ENCODE results near the gene CBFA2T3.

The CBFA2T3 gene

GRCh38 chr16:88973415-88974050 lies 3.5 kb downstream of the CBFA2T3 start:
- Histone ChIP-seq H3K27me3 (ENCODE audit: insufficient read depth, poor library complexity, severe bottlenecking) (no peaks in the 10 kb centered on the region), H3K27ac (replicated peaks) (no peak overlapping the region), H3K4me3 (replicated peaks; ENCODE audit: insufficient read depth, low read length) (no peak overlapping the region)
- DNase-seq (ENCODE audit: low read depth in 1 of 2, low spot score in 1 of 2), result no peak
- TF ChIP-seq CTCF (IDR thresholded peaks at IDR 0.05; ENCODE audit: insufficient read depth, low read length), result no peak
- no peak for TF ChIP-seq SPI1 (IDR thresholded peaks at IDR 0.05; ENCODE audit: borderline replicate concordance, low read depth)
- TF ChIP-seq REST (IDR thresholded peaks at IDR 0.05; ENCODE audit: insufficient replicate concordance, low read depth), result no peak
- no peak for TF ChIP-seq POLR2AphosphoS5 (IDR thresholded peaks at IDR 0.05; ENCODE audit: low read depth)
- TF ChIP-seq GABPA (IDR thresholded peaks at IDR 0.05; ENCODE audit: low read depth), result no peak

DNA sequence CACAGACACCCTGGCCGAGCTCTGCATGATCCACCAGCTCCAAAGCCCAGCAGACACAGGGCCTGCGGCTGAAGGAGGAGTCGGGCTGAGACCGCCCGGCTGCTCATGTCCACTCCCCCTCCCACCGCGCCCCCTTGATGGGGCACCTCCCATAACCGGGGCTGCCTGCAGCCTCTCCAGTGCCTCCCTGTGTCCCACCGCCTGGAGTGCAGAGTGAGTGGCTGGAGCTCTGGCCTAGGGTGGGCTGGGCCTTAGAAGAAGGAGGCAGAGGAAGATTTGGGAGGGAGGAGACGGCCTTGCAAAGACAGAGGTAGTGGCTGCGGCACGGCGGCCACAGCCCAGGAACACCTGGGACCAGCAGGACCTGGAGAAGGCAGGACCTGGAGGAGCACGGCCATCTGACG lies 4.0 kb downstream of the CBFA2T3 start:
- Histone ChIP-seq H3K4me3 (replicated peaks; ENCODE audit: insufficient read depth, low read length) (no peak overlapping the region), H3K27me3 (ENCODE audit: insufficient read depth, poor library complexity, severe bottlenecking) (no peaks in the 10 kb centered on the region), H3K27ac (replicated peaks) (no peak overlapping the region)
- no peak for DNase-seq (ENCODE audit: low read depth in 1 of 2, low spot score in 1 of 2)
- TF ChIP-seq REST (IDR thresholded peaks at IDR 0.05; ENCODE audit: insufficient replicate concordance, low read depth) (no peak), CTCF (IDR thresholded peaks at IDR 0.05; ENCODE audit: insufficient read depth, low read length) (no peak), GABPA (IDR thresholded peaks at IDR 0.05; ENCODE audit: low read depth) (no peak), SPI1 (IDR thresholded peaks at IDR 0.05; ENCODE audit: borderline replicate concordance, low read depth) (no peak), POLR2AphosphoS5 (IDR thresholded peaks at IDR 0.05; ENCODE audit: low read depth) (no peak)

DNA sequence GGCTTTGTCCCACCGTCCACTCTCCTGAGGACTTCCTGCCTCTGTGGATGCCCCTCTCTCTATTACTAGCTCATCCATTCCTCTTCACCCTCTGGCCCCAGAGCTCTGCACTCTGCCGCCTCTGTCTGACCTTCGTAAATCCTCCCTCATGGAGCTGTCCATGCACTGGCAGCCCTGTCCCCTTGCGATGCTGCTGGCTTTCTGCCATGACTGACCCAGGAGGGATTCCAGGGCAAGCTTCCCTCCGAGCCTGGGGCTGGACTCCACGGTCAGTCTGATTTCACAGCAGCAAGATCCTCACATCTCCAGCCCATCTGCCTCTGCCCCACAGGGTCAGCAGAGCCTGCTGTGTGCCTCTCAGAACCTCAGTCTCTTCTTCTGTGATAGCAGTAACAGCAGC lies 4.7 kb downstream of the CBFA2T3 start:
- TF ChIP-seq GABPA (IDR thresholded peaks at IDR 0.05; ENCODE audit: low read depth) (no peak), POLR2AphosphoS5 (IDR thresholded peaks at IDR 0.05; ENCODE audit: low read depth) (no peak), REST (IDR thresholded peaks at IDR 0.05; ENCODE audit: insufficient replicate concordance, low read depth) (no peak), CTCF (IDR thresholded peaks at IDR 0.05; ENCODE audit: insufficient read depth, low read length) (no peak), SPI1 (IDR thresholded peaks at IDR 0.05; ENCODE audit: borderline replicate concordance, low read depth) (no peak)
- no peaks in the 10 kb centered on the region for H3K27me3 ChIP-seq (ENCODE audit: insufficient read depth, poor library complexity, severe bottlenecking)
- no peak for DNase-seq (ENCODE audit: low read depth in 1 of 2, low spot score in 1 of 2)
- H3K27ac ChIP-seq (replicated peaks), result no peak overlapping the region
- no peak overlapping the region for H3K4me3 ChIP-seq (replicated peaks; ENCODE audit: insufficient read depth, low read length)

All from HL-60 (cell line).